Endodermal cell (in vitro differentiated cells): ENCODE results near the gene KLHL18. TPM values are rescaled to one million over a fixed set of nuclear protein-coding genes. Genes with fewer than 3 reads are reported as not detected.
A peak's percentile ranks its signal among the peaks of the same experiment; 100 is the strongest.

ENCODE experiments used
- DNase-seq: peaks from one replicate; pipeline ENCODE4 v3.0.0-alpha.2; 2017
- H3K27ac ChIP-seq: 2 replicates; pipeline ENCODE4 v1.5.1; 2013; ENCODE audit warnings: mild to moderate bottlenecking, low read depth, low read length, moderate library complexity
- H3K27me3 ChIP-seq: 2 replicates; pipeline ENCODE4 v1.6.1; 2013; ENCODE audit warnings: mild to moderate bottlenecking, low read length, moderate library complexity; ENCODE audit not compliant: insufficient read depth, control insufficient read depth, poor library complexity, severe bottlenecking
- H3K36me3 ChIP-seq: 2 replicates; pipeline ENCODE4 v1.7.0; 2013; ENCODE audit warnings: mild to moderate bottlenecking, low read length, moderate library complexity; ENCODE audit not compliant: control insufficient read depth, insufficient read depth
- H3K4me1 ChIP-seq: one replicate; pipeline ENCODE4 v1.7.0; 2013; ENCODE audit warnings: low read length; ENCODE audit not compliant: control insufficient read depth, insufficient read depth
- H3K4me3 ChIP-seq: 2 replicates; pipeline ENCODE4 v1.5.1; 2013; ENCODE audit warnings: mild to moderate bottlenecking, low read length, moderate library complexity
- H3K9ac ChIP-seq: 2 replicates; pipeline ENCODE4 v1.6.1; 2013; ENCODE audit warnings: mild to moderate bottlenecking, low read length, moderate library complexity; ENCODE audit not compliant: poor library complexity, severe bottlenecking; ENCODE audit errors: extremely low read depth
- H3K9me3 ChIP-seq: 2 replicates; pipeline ENCODE4 v1.6.1; 2013; ENCODE audit warnings: mild to moderate bottlenecking, low read length, moderate library complexity; ENCODE audit not compliant: control insufficient read depth
- H3K27ac Mint-ChIP-seq: 2 replicates; pipeline ENCODE4 v1.8.0; 2020; ENCODE audit warnings: mixed read lengths
- H3K27me3 Mint-ChIP-seq: 2 replicates; pipeline ENCODE4 v1.8.0; 2021; ENCODE audit warnings: mild to moderate bottlenecking, mixed read lengths; ENCODE audit not compliant: insufficient read depth
- H3K36me3 Mint-ChIP-seq: 2 replicates; pipeline ENCODE4 v1.8.0; 2020; ENCODE audit warnings: low read depth, mixed read lengths
- H3K4me1 Mint-ChIP-seq: 2 replicates; pipeline ENCODE4 v1.8.0; 2020; ENCODE audit warnings: mixed read lengths
- H3K4me3 Mint-ChIP-seq: 2 replicates; pipeline ENCODE4 v1.8.0; 2020; ENCODE audit warnings: mild to moderate bottlenecking, moderate library complexity, mixed read lengths
- H3K9me3 Mint-ChIP-seq: 2 replicates; pipeline ENCODE4 v1.8.0; 2020; ENCODE audit warnings: mild to moderate bottlenecking, mixed read lengths
- WGBS, 2 experiments: methylation state at CpG; one replicate each; pipeline versions ENCODE4 v1.1.5 to v1.1.7; 2013; ENCODE audit warnings: missing lambda C conversion rate in 2 of 2, mixed read lengths in 1 of 2; ENCODE audit not compliant: insufficient coverage in 1 of 2, insufficient read length in 1 of 2; 5-methylcytosine and 5-hydroxymethylcytosine counted together
- total RNA-seq, 2 donors: library from RNA; stranded (reverse); fragmentation: NEBNext Ultra II Directional in 1 of 2; extraction: Animal tissue kit (Norgen Biotek cat#: 25700) in 1 of 2; gene quantifications; 2 replicates in 1 of 2; 3 replicates in 1 of 2; pipeline ENCODE4 v1.2.1, GENCODE V29; 2021
- TF ChIP-seq, protein P1 (sequence below): fragments of 200-600 bp; sonication (generic); conservative IDR thresholded peaks from 2 replicates; pipeline ENCODE4 v1.5.0; 2021; ENCODE audit warnings: antibody characterized with exemption, mild to moderate bottlenecking

Gene KLHL18
- total RNA-seq, 2 donors from 2014 or later: 20.7 to 28.3 TPM

DNA sequence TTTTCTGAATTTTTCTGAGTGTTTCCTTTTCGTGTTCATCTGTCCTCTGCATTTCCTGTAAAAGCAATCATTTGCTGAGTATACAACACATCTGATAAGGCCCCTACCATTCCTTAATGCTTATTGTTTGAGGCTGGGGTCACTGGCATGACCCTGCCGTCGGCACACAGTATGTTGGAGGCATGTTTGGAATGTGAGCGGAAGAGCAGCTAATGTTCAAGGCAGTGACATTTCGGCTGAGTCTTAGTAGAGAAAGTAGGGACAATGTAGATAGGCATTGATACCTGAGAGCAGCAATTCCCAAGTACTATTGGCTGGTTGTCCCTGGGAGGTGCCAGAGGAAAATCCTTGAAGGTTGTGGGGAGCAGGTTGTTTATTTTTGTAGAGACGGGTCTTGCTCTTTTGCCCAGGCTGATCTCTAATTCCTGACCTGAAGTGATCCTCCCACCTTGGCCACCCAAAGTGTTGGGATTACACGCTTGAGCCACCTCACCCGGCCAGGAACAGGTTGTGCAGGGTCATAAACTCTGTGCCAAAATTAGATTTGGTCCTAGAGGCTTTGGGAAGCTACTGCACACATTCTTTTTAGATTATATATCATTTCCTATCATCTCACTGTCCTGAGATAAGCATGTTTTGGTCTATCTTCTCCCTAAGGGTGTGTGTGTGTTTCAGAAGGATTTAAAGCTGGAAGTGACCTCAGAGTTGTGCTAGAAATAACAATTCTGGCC is 111.6 kb downstream of the KLHL18 start:
- Mint-ChIP-seq H3K4me3 (no peak overlapping the region), H3K36me3 (peaks cover 26% of the 10 kb centered on the region)
- H3K4me3 ChIP-seq: peak overlapping the region; percentile 66

GRCh38 chr3:47394881-47395280 is 112.1 kb downstream of the KLHL18 start:
- Histone ChIP-seq H3K27ac (no peak overlapping the region), H3K36me3 (peaks cover 18% of the 10 kb centered on the region), H3K4me3 (no peak overlapping the region), H3K27me3 (no peaks in the 10 kb centered on the region), H3K4me1 (peaks cover 7% of the 10 kb centered on the region), H3K9ac (no peak overlapping the region), H3K9me3 (no peaks in the 10 kb centered on the region)
- TF ChIP-seq, protein P1, sequence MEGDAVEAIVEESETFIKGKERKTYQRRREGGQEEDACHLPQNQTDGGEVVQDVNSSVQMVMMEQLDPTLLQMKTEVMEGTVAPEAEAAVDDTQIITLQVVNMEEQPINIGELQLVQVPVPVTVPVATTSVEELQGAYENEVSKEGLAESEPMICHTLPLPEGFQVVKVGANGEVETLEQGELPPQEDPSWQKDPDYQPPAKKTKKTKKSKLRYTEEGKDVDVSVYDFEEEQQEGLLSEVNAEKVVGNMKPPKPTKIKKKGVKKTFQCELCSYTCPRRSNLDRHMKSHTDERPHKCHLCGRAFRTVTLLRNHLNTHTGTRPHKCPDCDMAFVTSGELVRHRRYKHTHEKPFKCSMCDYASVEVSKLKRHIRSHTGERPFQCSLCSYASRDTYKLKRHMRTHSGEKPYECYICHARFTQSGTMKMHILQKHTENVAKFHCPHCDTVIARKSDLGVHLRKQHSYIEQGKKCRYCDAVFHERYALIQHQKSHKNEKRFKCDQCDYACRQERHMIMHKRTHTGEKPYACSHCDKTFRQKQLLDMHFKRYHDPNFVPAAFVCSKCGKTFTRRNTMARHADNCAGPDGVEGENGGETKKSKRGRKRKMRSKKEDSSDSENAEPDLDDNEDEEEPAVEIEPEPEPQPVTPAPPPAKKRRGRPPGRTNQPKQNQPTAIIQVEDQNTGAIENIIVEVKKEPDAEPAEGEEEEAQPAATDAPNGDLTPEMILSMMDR: no peak
- peaks cover 9% of the 10 kb centered on the region for H3K4me1 Mint-ChIP-seq
- H3K9me3 Mint-ChIP-seq: no peaks in the 10 kb centered on the region
- H3K4me3 Mint-ChIP-seq: no peak overlapping the region
- 87 to 100% methylated on average over 2 to 3 of the region's 3 CpGs for WGBS, 2 experiments
- peaks cover 32% of the 10 kb centered on the region for H3K36me3 Mint-ChIP-seq
- peak overlapping the region; percentile 52 for H3K27ac Mint-ChIP-seq
- H3K27me3 Mint-ChIP-seq: no peaks in the 10 kb centered on the region
- DNase-seq: no peak

More for the DNA sequence above, 111.6 kb downstream of the KLHL18 start:
- Mint-ChIP-seq H3K27me3 (no peaks in the 10 kb centered on the region), H3K27ac (peak overlapping the region; percentile 74), H3K4me1 (peaks cover 9% of the 10 kb centered on the region), H3K9me3 (no peaks in the 10 kb centered on the region)
- 74 to 86% methylated on average over 6 to 8 of the region's 8 CpGs for WGBS, 2 experiments
- TF ChIP-seq, protein P1: no peak
- H3K4me1 ChIP-seq: peaks cover 7% of the 10 kb centered on the region
- H3K36me3 ChIP-seq: peaks cover 15% of the 10 kb centered on the region
- H3K27ac ChIP-seq: peak overlapping the region; percentile 80
- H3K9ac ChIP-seq: no peak overlapping the region
- DNase-seq: no peak
- H3K27me3 ChIP-seq: no peaks in the 10 kb centered on the region
- H3K9me3 ChIP-seq: no peaks in the 10 kb centered on the region

Other genes starting within 250 kb of the KLHL18 start
- 10 to 100 TPM; 59.0 to 61.5 TPM for gene SETD2, start 118.8 kb upstream of the KLHL18 start, total RNA-seq
- 1 to 10 TPM; 9.9 TPM for gene KIF9, start 145 bp upstream of the KLHL18 start, total RNA-seq
- 10 to 100 TPM; 44.2 to 54.1 TPM for gene PTPN23, start 98.1 kb downstream of the KLHL18 start, total RNA-seq
- gene SCAP, start 193.0 kb downstream of the KLHL18 start, total RNA-seq: 100 to 1,000 TPM; 103 to 105 TPM
- gene ELP6, start 230.8 kb downstream of the KLHL18 start, total RNA-seq: 10 to 100 TPM; 43.8 to 56.8 TPM